ENCODE results near the gene SLC25A41. TPM values are rescaled to one million over a fixed set of nuclear protein-coding genes. Genes with fewer than 3 reads are reported as not detected.

The SLC25A41 gene
- total and polyA plus RNA-seq, 9 of the 15 experiments (the other 6 are each of a cell fraction or from before 2014, with no cell fraction given): 0.08 to 4.2 (median 1.6) TPM

DNA sequence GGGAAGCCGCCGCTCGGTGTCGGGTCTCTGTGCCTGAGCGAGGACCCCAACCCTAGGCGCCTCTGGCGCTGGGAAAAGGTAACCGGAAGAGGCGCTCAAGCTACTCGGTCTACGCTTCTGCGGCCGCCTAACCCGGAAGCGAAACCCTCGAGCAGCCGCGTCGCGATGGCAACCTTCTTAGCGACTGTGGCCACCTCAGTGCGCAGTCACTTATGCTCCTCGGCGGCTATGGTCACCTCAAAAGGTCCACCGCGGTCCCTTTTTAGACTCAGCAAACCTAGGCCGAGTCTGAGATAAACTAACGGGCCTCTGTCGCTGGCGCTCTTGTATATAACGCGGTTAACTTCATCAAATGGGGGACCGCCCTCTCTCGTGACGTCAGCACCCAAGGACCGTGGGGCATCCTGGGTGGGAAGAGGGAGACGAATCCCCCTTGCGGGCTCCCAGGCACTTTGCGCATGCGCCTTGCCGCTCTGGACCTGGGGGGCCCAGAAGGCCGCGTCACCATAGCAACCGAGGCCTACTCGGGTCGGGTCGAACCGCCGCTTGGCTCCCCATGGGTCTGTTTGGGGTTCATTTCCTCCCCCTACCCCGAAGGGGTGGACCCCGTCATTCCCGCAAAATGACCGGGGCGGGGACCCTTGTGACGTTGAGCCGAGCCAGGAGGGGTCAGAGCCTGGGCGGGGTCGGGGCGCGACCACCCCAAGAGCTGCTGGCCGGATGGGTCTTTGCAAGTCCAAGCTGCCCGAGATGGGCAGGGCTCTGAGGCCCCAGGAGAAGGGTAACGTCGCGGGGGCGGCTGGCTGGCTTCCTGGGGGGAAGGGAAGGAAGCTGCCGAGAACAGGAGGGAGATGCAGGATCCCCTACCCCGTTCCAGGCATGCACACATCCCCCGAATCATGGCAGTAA, 40.2 kb downstream of the SLC25A41 start, which contains the start of gene GTF2F1 (continued):
- TF ChIP-seq ZNF274 (IDR thresholded peaks at IDR 0.05; ENCODE audit: borderline replicate concordance, low read depth, low read length): no peak
- no peak for TF ChIP-seq CHD4 (IDR thresholded peaks at IDR 0.05; ENCODE audit: insufficient read depth, insufficient replicate concordance, low read depth, low read length, poor library complexity, severe bottlenecking)
- peak; percentile 93 for TF ChIP-seq CREM (IDR thresholded peaks at IDR 0.05; ENCODE audit: low read depth)
- TF ChIP-seq TAF1 (IDR thresholded peaks at IDR 0.05; ENCODE audit: control insufficient read depth, extremely low read depth, insufficient read depth, low read length, severe bottlenecking): peak; percentile 45
- peak; percentile 85 for TF ChIP-seq ETV1 (tag; conservative IDR thresholded peaks at IDR 0.05; ENCODE audit: low read depth)
- no peak for TF ChIP-seq HNRNPL (IDR thresholded peaks at IDR 0.05; ENCODE audit: low read depth, low read length)
- TF ChIP-seq SP2 (IDR thresholded peaks at IDR 0.05; ENCODE audit: extremely low read depth, low read depth, low read length, poor library complexity, severe bottlenecking): peak; percentile 9
- peak; percentile 69; the same call in 1 of the 2 replicates for TF ChIP-seq ELF2 (CRISPR knock-in tag; IDR thresholded peaks at IDR 0.05)
- peak; percentile 71 for TF ChIP-seq POLR2A (conservative IDR thresholded peaks at IDR 0.05)
- peak; percentile 46; the same call in 1 of the 2 replicates for TF ChIP-seq MTA1 (IDR thresholded peaks at IDR 0.05; ENCODE audit: borderline replicate concordance)
- no peak for TF ChIP-seq ZNF133 (CRISPR knock-in tag; IDR thresholded peaks at IDR 0.05)
- TF ChIP-seq HDAC6 (IDR thresholded peaks at IDR 0.05; ENCODE audit: low read depth, low read length): no peak
- TF ChIP-seq, protein P1, sequence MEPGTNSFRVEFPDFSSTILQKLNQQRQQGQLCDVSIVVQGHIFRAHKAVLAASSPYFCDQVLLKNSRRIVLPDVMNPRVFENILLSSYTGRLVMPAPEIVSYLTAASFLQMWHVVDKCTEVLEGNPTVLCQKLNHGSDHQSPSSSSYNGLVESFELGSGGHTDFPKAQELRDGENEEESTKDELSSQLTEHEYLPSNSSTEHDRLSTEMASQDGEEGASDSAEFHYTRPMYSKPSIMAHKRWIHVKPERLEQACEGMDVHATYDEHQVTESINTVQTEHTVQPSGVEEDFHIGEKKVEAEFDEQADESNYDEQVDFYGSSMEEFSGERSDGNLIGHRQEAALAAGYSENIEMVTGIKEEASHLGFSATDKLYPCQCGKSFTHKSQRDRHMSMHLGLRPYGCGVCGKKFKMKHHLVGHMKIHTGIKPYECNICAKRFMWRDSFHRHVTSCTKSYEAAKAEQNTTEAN (CRISPR knock-in tag; IDR thresholded peaks at IDR 0.05): no peak
- no peak for TF ChIP-seq CHD2 (IDR thresholded peaks at IDR 0.05; ENCODE audit: low read depth, low read length)
- peak; percentile 83 to 96; a peak in 3 of 4 replicates for TF ChIP-seq SIN3A (IDR thresholded peaks at IDR 0.05; ENCODE audit: borderline replicate concordance in 2 of 2, control insufficient read depth in 1 of 2, low read depth in 2 of 2, low read length in 2 of 2)
- TF ChIP-seq MXI1 (IDR thresholded peaks at IDR 0.05; ENCODE audit: low read depth, low read length): peak; percentile 89
- no peak for TF ChIP-seq SMAD1 (IDR thresholded peaks at IDR 0.05; ENCODE audit: low read depth, low read length, partially characterized antibody)
- TF ChIP-seq DIDO1 (tag; IDR thresholded peaks at IDR 0.05; ENCODE audit: low read depth): 0 out of 2 replicates have a peak, but pooled peaks have one; percentile 35
- peak; percentile 44 for TF ChIP-seq RBM22 (IDR thresholded peaks at IDR 0.05; ENCODE audit: low read depth, low read length, poor library complexity, severe bottlenecking)
- TF ChIP-seq POLR2B (IDR thresholded peaks at IDR 0.05; ENCODE audit: low read depth, partially characterized antibody): peak; percentile 15
- no peak for TF ChIP-seq RFX5 (IDR thresholded peaks at IDR 0.05; ENCODE audit: low read depth, low read length)
- no peak for TF ChIP-seq FOXM1 (IDR thresholded peaks at IDR 0.05; ENCODE audit: low read depth)
- 0 out of 2 replicates have a peak, but pooled peaks have one; percentile 81 for TF ChIP-seq FOXM1 (CRISPR knock-in tag; IDR thresholded peaks at IDR 0.05; ENCODE audit: low read depth)
- TF ChIP-seq, protein P2, sequence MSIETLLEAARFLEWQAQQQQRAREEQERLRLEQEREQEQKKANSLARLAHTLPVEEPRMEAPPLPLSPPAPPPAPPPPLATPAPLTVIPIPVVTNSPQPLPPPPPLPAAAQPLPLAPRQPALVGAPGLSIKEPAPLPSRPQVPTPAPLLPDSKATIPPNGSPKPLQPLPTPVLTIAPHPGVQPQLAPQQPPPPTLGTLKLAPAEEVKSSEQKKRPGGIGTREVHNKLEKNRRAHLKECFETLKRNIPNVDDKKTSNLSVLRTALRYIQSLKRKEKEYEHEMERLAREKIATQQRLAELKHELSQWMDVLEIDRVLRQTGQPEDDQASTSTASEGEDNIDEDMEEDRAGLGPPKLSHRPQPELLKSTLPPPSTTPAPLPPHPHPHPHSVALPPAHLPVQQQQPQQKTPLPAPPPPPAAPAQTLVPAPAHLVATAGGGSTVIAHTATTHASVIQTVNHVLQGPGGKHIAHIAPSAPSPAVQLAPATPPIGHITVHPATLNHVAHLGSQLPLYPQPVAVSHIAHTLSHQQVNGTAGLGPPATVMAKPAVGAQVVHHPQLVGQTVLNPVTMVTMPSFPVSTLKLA (conservative IDR thresholded peaks at IDR 0.05): peak; percentile 79 to 87
- peak; percentile 81 for TF ChIP-seq CREB1 (IDR thresholded peaks at IDR 0.05)
- TF ChIP-seq CREB1 (CRISPR knock-in tag; IDR thresholded peaks at IDR 0.05): peak; percentile 90
